Renal cortex interstitium (tissue), 11 donors: Measurements from ENCODE around the gene ZNF511. TPM values are rescaled to one million over a fixed set of nuclear protein-coding genes. Genes with fewer than 3 reads are reported as not detected.

Source experiments
- DNase-seq, 11 donors: peaks; one replicate each; pipeline ENCODE4 v3.0.0-alpha.2; 2013; ENCODE audit warnings: low read depth in 9 of 11, low spot score in 4 of 11; ENCODE audit errors: extremely low read depth in 1 of 11
- polyA plus RNA-seq, 3 donors: library from polyadenylated mRNA; unstranded; fragments of 120-200 nt; gene quantifications; one replicate each; pipeline ENCODE4 v1.2.1, GENCODE V29; 2013; ENCODE audit not compliant: insufficient read length in 3 of 3

ZNF511 gene
- polyA plus RNA-seq, 3 donors = 35.9 to 46.1 (median 37.4) TPM

- DNase-seq = no peak
These were observed 37.9 kb upstream of the ZNF511 start for GRCh38 chr10:133270773-133271297.

- DNase-seq = no peak
These were observed 37.0 kb upstream of the ZNF511 start for GRCh38 chr10:133271521-133272300.

- no peak for DNase-seq
These were observed 36.3 kb upstream of the ZNF511 start for GRCh38 chr10:133272301-133272963.

- DNase-seq = no peak
These were observed 35.7 kb upstream of the ZNF511 start for GRCh38 chr10:133272964-133273420.

- DNase-seq = no peak
These were observed 35.1 kb upstream of the ZNF511 start for GRCh38 chr10:133273534-133274143.

GRCh38 chr10:133274751-133275683 lies 33.7 kb upstream of the ZNF511 start:
- DNase-seq = no peak

GRCh38 chr10:133275684-133276092 lies 33.0 kb upstream of the ZNF511 start:
- no peak for DNase-seq

GRCh38 chr10:133276100-133276434 lies 32.6 kb upstream of the ZNF511 start:
- DNase-seq = no peak

- no peak for DNase-seq
These were observed 32.1 kb upstream of the ZNF511 start, which contains the start of gene ADAM8 for GRCh38 chr10:133276435-133277201. ADAM8 (minus strand) TSS chr10:133276868; CDS start chr10:133276817, 51 bp downstream.

- DNase-seq = no peak
These were observed 31.3 kb upstream of the ZNF511 start for GRCh38 chr10:133277277-133277992.

GRCh38 chr10:133277993-133278576 lies 30.6 kb upstream of the ZNF511 start:
- no peak for DNase-seq

GRCh38 chr10:133278577-133279265 lies 30.0 kb upstream of the ZNF511 start:
- no peak for DNase-seq

GRCh38 chr10:133279326-133280226 lies 29.1 kb upstream of the ZNF511 start:
- no peak for DNase-seq

- DNase-seq = no peak
These were observed 28.2 kb upstream of the ZNF511 start for GRCh38 chr10:133280391-133281059.

- DNase-seq = no peak
These were observed 27.6 kb upstream of the ZNF511 start for GRCh38 chr10:133281084-133281483.
